ENCODE data around the gene GALNS.
"Not testable (repeated sequence)": the region's sequence is repeated elsewhere in the genome, so short reads cannot be mapped to it uniquely, and the experiment has no call there.

GALNS gene

GRCh38 chr16:88805887-88806393 is 50.8 kb downstream of the GALNS start:
- DNase-seq (ENCODE audit: low spot score), result no peak
- FAIRE-seq, result no peak

GRCh38 chr16:88805340-88805715 is 51.4 kb downstream of the GALNS start:
- no peak for FAIRE-seq

DNA sequence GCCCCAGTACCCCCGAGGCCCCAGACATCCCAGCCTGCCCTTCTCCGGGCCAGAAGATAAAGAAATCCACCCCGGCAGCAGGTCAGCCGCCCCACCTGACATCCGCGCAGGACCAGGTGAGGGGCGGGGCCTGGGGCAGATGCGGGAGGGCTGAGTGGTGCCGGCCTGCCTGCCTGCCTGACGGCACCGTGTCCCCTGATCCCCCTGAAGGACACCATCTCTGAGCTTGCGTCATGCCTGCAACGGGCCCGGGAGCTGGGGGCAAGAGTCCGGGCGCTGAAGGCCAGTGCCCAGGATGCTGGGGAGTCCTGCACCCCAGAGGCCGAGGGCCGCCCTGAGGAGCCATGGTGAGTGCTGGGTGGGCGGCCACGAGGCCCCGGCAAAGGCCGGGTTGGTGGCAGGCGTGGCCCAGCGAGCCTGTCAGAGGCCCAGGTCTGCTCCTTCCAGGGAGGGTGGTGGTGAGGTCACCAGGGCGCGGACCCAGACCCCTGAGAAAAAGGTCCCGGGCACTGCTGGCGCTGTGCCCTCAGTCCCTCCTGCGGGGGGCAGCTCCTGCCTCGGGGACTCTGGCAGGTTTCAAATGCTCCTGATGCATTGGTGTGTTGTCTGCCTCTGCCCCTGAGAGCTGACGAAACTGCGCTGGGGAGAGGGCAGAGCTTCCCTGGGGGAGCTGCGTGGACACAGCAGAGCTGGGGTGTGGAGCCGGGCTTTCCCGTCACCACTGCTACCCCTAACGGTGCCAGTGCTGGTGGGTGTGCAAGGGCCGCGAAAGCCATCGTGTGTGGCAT is 52.0 kb downstream of the GALNS start:
- DNase-seq (ENCODE audit: low spot score) (no peak), FAIRE-seq (no peak)

More at GRCh38 chr16:88805340-88805715, 51.4 kb downstream of the GALNS start:
- no peak for DNase-seq (ENCODE audit: low spot score)

DNA sequence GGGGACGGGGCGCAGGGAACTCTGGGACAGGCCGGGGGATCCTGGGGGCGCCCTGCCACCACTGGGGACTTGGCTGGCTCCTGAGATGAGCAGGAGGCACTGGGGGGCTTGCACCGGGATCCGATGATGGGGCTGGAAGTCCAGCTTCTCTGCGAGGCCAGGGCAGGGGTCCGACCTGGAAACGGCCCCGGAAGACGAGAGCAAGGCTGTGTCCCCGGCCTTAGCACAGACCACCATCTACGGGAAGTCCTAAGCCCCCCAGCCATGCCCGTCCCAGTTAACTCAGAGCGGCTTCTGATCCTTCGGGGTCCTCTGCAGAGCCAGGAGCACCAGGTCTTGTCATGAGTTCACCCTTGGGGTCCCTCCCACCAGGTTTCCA is 52.6 kb downstream of the GALNS start:
- no peak for DNase-seq (ENCODE audit: low spot score)
- no peak for FAIRE-seq

DNA sequence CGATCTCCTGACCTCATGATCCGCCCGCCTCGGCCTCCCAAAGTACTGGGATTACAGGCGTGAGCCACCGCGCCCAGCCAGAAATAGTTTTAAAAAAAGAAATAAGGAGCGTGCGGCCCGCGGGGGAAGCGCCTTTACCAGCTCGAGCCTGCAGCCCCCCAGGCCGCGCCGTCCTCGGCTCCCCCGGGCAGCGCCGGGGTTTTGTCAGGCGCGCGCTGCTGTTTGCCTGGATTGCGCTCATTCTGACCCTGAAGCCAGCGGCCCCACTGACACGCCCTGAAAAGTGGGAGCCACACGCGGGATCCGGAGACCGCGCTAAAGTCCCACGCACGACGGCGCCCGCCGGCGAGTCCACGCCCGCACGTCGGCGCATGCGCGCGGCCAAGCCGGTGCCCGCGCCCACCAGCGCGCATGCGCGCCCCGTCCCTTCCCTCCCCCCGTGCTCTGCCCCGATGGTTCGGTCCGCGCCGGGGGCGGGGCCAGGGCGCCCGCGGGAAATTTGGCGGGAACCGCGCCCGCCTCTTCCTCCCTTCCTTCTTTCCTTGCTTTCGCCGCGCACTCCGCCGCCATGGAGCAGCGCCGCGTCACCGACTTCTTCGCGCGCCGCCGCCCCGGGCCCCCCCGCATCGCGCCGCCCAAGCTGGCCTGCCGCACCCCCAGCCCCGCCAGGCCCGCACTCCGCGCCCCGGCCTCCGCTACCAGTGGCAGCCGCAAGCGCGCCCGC is 53.3 kb downstream of the GALNS start, which contains the start of gene CDT1:
Gene CDT1, plus strand, starts transcription at position 526 of the 724 bp plus-strand sequence. Its CDS starts 43 bp downstream, at position 569.
- DNase-seq (ENCODE audit: low spot score) (peak; percentile 64), FAIRE-seq (no peak)

DNA sequence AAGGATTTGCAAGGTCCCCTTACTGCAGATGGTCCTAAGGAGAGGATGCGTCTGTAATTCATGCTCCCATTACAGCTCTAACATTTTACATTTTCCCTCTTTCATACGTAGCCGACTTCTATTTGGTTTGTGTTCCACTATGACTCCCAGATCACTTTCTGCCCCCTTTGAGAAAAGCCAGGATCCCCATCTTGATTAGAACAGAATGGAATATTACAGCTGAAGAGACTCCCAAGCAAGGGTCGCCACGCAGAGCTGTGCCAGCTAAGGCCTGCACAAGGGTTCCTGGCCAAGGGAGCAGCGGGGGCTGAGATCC is 56.5 kb downstream of the GALNS start:
- DNase-seq (ENCODE audit: low spot score) (no peak), FAIRE-seq (no peak)

DNA sequence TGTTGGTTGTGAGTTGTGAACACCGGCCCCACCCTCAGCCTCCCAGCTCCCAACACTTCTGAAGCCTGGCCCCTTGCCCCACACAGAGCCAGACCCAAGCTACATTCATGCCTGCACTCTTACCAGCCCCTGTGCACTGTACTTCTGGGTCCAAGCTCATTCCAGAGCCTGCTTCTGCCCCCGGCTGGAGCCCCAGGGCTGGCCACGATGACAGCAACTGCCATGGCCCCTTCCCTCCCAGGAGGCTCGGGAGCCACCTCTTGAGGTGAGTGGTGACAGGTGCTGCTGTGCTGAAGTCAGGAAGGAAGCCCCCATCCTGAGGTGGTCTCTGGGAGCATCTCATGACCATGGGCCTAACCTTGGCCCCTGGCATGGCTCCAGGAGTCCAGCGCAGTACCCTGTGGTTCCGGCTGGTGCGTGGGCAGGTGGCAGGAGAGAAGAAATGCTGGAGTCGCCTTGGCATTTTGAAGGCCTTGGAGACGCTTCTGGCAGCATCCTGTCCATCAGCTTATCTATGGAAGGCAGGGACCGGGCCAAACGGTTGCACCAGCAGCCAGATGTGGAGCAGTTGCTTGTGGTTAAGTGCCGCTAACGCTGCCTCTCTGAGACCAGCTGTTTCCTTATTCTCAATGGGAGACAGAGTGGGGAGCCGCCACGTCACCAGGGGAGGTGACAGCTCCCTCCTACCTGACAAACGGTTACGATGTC is 57.0 kb downstream of the GALNS start:
- FAIRE-seq (no peak), DNase-seq (ENCODE audit: low spot score) (no peak)

- DNase-seq (ENCODE audit: low spot score) (no peak), FAIRE-seq (no peak)
Observed at GRCh38 chr16:88798772-88799455, 57.8 kb downstream of the GALNS start.

GRCh38 chr16:88798073-88798472 is 58.7 kb downstream of the GALNS start:
- FAIRE-seq (no peak), DNase-seq (ENCODE audit: low spot score) (no peak)

DNA sequence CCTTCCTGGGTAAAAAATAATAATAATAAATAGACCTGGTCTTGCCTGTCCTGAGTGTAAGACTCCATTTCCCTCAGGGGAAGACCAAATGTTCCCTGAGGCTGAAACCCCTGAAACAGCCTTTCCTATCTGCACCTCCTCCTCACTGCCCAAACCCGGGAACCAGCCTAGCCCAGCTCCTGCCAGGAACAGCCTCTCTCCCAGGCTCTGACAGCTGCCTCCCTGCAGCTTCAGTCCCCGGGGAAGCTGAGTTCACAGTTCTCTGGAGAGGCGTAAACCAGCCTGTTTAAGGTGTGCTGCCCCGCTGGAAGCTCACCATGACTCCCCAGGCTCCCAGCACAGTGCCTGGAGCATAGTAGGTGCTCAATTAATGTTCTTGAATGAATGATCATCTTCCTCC is 60.5 kb downstream of the GALNS start:
- DNase-seq (ENCODE audit: low spot score) (no peak), FAIRE-seq (no peak)

DNA sequence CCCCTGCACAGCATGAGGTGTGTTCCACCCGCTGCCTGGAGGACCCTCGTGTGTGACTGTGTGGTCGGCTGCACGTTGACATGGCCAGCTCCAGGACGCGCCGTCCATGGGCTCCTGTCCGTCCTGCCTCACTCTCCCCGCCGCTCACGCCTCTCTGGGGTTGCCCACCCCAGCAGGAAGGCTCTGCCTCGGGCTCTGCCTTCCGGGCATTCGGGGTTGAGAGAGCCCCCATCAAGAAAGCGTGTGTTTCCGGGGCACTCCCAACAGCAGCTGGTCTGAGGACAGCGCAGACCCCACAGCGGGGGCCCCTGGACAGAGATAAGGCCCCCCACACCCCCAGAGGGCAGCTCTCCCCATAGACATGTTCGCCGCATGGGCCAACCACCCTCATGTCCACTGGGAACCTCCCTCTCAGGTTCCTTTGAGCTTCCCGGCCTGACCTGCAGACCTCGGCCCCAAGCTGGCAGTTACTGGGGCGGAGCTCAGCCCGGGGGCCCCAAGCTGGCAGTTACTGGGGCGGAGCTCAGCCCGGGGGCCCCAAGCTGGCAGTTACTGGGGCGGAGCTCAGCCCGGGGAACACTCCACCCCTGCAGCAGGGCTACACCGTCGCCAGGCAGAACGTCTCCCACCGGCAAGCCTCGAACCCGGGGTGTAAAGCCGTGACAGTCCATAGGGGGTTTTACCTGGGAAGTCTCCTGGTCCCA is 63.3 kb downstream of the GALNS start:
- DNase-seq (ENCODE audit: low spot score) (no peak), FAIRE-seq (no peak)

- FAIRE-seq, result no peak
- DNase-seq (ENCODE audit: low spot score), result no peak
Observed at GRCh38 chr16:88792668-88793250, 64.0 kb downstream of the GALNS start.

DNA sequence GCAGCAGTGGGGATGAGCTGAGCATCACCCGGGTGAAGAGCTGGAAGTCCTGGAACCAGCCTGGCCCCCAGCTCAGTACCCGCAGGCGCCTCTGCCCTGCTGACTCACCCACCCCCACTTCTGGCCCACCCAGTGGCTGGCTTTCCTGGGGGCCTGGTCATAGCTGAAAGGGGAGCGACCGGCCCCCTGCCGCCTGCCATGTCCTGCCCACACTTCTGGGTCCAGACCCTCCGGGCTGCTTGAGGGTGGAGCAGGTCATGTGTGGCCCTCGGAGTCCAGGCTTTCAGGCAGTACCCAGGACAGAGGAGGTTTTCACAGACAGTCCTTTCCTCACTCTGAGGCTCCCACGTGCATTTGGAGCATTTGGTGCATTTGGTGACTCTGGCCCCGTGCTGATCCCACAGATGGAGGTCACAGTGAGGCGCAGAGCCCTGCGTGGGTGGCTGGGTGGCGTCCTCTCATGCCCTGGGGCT is 64.6 kb downstream of the GALNS start:
- DNase-seq (ENCODE audit: low spot score) (no peak), FAIRE-seq (no peak)

DNA sequence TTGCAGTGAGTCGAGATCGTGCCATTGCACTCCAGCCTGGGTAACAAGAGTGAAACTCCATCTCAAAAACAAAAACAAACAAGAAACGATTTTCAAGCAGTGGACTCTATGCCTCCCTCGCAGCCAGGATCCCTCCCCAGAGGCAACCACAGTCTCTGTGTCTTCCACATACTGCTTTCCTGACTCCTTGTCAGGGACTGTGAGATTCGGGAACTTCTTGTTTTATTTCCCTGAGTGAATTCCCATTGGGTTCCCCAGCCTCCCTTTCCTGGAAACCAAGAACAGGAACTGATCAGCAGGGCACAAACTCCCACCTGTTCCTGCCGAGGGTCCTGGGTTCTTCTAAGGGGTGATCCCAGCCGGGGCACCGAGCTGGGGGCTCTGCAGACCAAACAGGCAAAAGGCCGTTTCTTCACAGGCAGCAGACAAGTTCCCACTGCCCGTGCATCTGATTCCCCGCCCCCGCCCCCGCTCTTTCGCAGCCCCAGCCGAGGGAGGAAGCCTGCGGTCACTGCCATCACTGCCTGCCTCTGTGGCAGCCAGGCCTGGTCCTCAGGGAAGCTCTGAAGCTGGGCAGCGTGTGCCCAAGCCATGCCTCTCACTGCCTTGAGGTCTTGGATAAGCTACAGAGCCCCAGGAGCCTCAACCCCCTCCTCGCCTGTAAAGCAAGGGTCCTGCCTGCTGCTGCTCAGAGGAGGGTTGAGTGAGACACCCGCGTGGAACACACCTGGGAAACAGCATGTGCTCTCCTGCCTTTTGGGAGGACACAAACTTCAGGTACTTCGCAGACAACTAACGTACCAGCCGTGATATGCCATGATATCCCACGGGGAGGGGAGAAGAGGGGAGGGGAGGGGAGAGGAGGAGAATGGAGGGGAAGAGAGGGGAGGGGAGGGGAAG is 66.2 kb downstream of the GALNS start:
- no peak for FAIRE-seq
- no peak for DNase-seq (ENCODE audit: low spot score)

DNA sequence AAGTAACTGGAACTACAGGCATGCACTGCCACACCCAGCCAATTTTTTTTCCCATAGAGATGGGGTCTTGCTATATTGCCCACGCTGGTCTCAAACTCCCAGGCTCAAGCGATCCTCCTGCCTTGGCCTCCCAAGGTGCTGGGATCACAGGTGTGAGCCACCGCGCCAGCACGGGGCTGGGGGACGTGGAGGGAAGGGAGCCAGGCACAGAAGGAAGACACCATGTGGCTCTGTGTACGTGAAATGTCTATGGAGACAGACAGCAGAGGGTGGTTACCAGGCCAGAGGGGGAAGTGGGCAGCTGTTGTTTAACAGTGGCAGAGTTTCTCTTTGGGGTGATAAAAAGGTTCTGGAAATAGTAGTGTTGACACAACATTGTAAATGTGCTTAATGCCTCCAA is 67.2 kb downstream of the GALNS start:
- DNase-seq (ENCODE audit: low spot score) (no peak), FAIRE-seq (no peak)

- not testable (repeated sequence) for FAIRE-seq; DNase-seq (ENCODE audit: low spot score)
Observed at GRCh38 chr16:88788749-88789148, 68.0 kb downstream of the GALNS start.

DNA sequence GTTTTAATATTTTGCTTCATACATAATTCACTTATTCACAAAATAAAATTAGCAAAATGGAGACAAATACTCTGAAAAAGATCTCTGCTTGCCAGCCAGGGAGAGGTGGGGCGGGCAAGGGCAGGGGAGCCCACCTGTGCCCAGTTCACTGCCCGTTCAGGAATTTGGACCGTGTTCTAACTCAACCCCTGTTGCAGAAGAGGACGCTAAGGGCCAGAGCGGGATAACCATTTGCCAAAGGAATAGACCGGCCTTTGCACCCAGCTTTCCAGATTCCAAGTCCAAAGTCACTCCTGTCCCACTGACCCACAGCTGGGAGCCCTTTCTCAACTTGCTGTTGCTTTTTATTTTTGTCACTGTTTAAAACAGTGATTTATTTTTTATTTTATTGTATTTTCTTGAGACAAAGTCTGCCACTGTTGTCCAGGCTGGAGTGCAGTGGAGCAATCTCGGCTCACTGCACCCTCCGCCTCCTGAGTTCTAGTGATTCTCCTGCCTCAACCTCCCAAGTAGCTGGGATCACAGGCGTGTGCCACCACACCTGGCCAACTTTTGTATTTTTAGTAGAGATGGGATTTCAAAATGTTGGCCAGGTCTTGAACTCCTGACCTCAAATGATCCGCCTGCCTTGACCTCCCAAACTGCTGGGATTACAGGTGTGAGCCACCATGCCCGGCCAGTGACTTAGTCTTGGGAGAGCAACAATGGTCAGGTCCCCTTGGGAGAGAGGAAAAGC is 69.0 kb downstream of the GALNS start:
- FAIRE-seq, result no peak
- no peak for DNase-seq (ENCODE audit: low spot score)

DNA sequence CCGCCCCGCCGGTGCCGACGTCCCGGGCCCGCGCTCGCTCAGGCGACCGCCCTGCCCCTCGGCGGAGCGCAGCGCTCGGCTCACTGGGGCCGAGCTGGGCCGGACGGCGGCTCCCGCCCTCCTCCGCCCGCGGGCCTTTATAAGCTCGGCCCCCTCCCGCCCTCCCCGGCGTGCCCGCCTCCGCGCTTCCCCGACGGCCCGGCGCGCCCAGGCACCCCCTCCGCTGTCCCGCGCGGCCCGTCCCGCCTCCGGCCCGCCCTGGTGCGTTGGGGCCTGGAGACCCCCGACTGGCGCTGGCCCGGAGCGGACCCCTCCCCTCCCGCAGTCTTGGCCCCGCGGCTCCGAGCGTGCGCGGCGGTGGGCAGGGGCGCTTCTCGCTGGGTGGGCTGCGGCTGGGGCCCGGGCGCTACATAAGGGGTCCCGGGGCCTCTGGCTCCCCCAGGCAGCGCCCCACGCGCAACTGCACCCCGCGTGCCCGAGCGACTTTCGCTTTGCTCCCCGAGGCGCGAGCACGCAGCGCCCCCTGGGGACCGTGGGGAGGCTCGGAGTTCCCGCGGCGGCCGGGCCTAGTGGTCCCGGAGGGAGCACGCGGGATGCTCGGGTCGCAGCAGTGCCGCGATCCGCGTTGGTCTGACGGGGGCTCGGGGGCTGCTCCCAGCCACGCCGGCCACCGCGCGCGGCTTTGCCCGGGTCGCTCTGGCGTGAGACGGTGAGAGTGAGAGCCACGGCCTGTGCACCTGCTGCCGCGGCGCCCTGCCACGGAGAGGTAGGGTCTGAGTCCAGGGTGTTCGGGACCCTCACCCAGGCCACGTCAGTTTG is 71.4 kb downstream of the GALNS start, which contains the start of gene PIEZO1:
Gene PIEZO1, minus strand, starts transcription at position 115 of the 819 bp plus-strand sequence. CDS start 256 bp downstream, outside the sequence.
- peak; percentile 29 for DNase-seq (ENCODE audit: low spot score)
- FAIRE-seq, result no peak

Data from RCC 7860 (cell line).